K562 (cell line): ENCODE data around the gene CYP2R1.

Experiments
- ATF1 ChIP-seq, 2 experiments: fragments of 450-650 bp in 1 of 2; IDR thresholded peaks; 2 replicates each; pipeline ENCODE4 v1.6.1; 2016; ENCODE audit warnings: missing compliant biosample characterization in 1 of 2, missing genetic modification characterization in 1 of 2
- JUN ChIP-seq, 2 experiments: sonication (generic) in 1 of 2; formaldehyde crosslinking in 1 of 2; IDR thresholded peaks; 2 replicates each; pipeline versions ENCODE4 v1.6.1 to v1.8.0; 2012 to 2022; ENCODE audit warnings: borderline replicate concordance in 2 of 2, mild to moderate bottlenecking in 2 of 2, improper control_type of control experiment in 1 of 2, low read depth in 1 of 2, low read length in 1 of 2, missing genetic modification reagents in 1 of 2
- NRF1 ChIP-seq, 2 experiments: fragments of 450-650 bp; IDR thresholded peaks in 1 of 2; conservative IDR thresholded peaks in 1 of 2; 2 replicates each; pipeline ENCODE4 v1.6.1; 2014; ENCODE audit warnings: mild to moderate bottlenecking in 2 of 2
- POLR2AphosphoS5 ChIP-seq: IDR thresholded peaks from 2 replicates; pipeline ENCODE4 v1.6.1; 2011; ENCODE audit warnings: mild to moderate bottlenecking, low read depth, low read length, moderate library complexity; ENCODE audit not compliant: control insufficient read depth, insufficient read depth
- SIN3B ChIP-seq: fragments of 450-650 bp; IDR thresholded peaks from 2 replicates; pipeline ENCODE4 v1.6.1; 2017; ENCODE audit warnings: low read depth, mild to moderate bottlenecking, moderate library complexity
- SMAD1 ChIP-seq: fragments of 150-350 bp; IDR thresholded peaks from 2 replicates; pipeline ENCODE4 v1.6.1; 2014; ENCODE audit warnings: low read length, low read depth; ENCODE audit not compliant: partially characterized antibody
- TF ChIP-seq, protein P1 (sequence below): fragments of 450-650 bp; IDR thresholded peaks from 2 replicates; pipeline ENCODE4 v1.6.1; 2017; ENCODE audit warnings: antibody characterized with exemption

DNA sequence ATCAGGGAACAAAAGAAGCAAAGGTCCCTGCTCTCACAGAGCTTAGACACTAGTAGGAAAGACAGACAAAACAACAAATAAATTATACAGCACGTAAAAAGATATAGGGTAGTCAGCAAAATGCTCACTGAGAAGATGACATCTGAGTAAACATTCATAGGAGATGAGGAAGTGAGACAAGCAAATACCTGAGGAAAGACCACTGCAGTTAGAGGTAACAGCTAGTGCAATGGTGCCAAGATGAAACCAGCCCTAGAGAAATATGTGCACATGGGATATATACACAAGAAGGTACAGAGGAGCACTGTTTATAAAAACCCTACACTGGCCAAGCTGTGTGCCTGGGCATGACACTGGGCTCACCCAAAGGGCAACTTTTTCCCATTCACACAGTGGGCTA lies 9.8 kb downstream of the CYP2R1 start:
- no peak for TF ChIP-seq SMAD1
- TF ChIP-seq, protein P1, sequence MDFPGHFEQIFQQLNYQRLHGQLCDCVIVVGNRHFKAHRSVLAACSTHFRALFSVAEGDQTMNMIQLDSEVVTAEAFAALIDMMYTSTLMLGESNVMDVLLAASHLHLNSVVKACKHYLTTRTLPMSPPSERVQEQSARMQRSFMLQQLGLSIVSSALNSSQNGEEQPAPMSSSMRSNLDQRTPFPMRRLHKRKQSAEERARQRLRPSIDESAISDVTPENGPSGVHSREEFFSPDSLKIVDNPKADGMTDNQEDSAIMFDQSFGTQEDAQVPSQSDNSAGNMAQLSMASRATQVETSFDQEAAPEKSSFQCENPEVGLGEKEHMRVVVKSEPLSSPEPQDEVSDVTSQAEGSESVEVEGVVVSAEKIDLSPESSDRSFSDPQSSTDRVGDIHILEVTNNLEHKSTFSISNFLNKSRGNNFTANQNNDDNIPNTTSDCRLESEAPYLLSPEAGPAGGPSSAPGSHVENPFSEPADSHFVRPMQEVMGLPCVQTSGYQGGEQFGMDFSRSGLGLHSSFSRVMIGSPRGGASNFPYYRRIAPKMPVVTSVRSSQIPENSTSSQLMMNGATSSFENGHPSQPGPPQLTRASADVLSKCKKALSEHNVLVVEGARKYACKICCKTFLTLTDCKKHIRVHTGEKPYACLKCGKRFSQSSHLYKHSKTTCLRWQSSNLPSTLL = no peak
- TF ChIP-seq POLR2AphosphoS5 = no peak
- no peak for TF ChIP-seq SIN3B
- TF ChIP-seq NRF1 (conservative IDR thresholded peaks at IDR 0.05 in 1 of 2, IDR thresholded peaks at IDR 0.05 in 1 of 2) = no peak
- no peak for TF ChIP-seq ATF1 (CRISPR knock-in tag; IDR thresholded peaks at IDR 0.05)
- no peak for TF ChIP-seq ATF1 (tag; IDR thresholded peaks at IDR 0.05)
- no peak for TF ChIP-seq JUN (IDR thresholded peaks at IDR 0.05; ENCODE audit: borderline replicate concordance, low read depth, low read length)
- no peak for TF ChIP-seq JUN (CRISPR knock-in tag; IDR thresholded peaks at IDR 0.05; ENCODE audit: borderline replicate concordance)
